ENCODE measurements around the gene CRHR1.

DNA sequence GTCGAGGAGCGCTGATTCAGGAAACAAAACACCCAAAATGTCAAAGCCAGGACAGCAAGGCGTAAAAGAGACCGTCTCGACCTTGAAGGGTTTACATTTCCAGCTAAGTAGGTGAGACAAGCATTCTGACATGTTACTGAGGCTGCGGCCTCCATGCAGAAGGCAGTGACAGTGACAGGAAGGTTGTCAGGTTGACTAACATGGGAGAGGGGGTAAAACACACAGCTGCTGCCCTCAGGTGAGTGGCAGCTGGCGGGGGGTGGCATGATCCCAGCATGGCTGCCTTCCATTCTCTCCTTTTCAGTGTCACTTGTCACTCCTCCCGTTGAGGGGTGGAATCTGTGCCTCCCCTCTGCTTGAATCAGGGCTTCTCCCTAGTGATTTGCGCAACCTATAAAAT is 31.9 kb upstream of the CRHR1 start:
- TF ChIP-seq CTCF (IDR thresholded peaks at IDR 0.05), result no peak
- TF ChIP-seq POLR2AphosphoS5 (IDR thresholded peaks at IDR 0.05), result no peak
